ENCODE data around the gene ANKRD44.
"Not testable (repeated sequence)": the region's sequence is repeated elsewhere in the genome, so short reads cannot be mapped to it uniquely, and the experiment has no call there.

ANKRD44 gene

GRCh38 chr2:197293252-197294007 lies 17.1 kb downstream of the ANKRD44 start:
- no peak for FAIRE-seq

GRCh38 chr2:197292619-197293018 lies 18.0 kb downstream of the ANKRD44 start:
- DNase-seq (ENCODE audit: low spot score) (no peak), FAIRE-seq (no peak)

More at GRCh38 chr2:197293252-197294007, 17.1 kb downstream of the ANKRD44 start:
- no peak for DNase-seq (ENCODE audit: low spot score)

GRCh38 chr2:197287596-197287932 lies 23.0 kb downstream of the ANKRD44 start:
- not testable (repeated sequence) for FAIRE-seq; DNase-seq (ENCODE audit: low spot score)

GRCh38 chr2:197286805-197287595 lies 23.6 kb downstream of the ANKRD44 start:
- FAIRE-seq = peak; percentile 7

GRCh38 chr2:197285361-197285760 lies 25.2 kb downstream of the ANKRD44 start:
- FAIRE-seq = no peak
- no peak for DNase-seq (ENCODE audit: low spot score)

More at GRCh38 chr2:197286805-197287595, 23.6 kb downstream of the ANKRD44 start:
- peak; percentile 66 for DNase-seq (ENCODE audit: low spot score)

DNA sequence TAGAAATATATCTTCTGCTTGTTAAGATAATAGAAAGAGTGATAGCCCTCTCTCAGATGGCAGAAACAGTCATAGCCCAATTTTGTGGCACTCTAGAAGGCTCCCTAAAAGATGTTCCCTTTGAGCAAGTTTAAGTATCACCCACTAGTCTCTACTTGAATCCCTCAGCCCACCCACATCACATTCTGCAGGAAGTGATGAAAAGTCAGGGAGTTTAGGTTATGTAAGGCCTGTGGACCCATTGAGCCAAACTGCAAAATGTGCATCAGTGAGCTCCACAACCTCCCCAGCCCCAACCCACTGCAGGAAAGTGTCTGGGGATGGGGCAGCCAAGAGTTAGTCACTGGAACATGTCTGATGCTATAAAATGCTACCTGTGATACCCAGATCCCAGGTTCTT lies 25.6 kb downstream of the ANKRD44 start:
- FAIRE-seq (no peak), DNase-seq (ENCODE audit: low spot score) (no peak)

- FAIRE-seq (no peak), DNase-seq (ENCODE audit: low spot score) (no peak)
Measured at GRCh38 chr2:197281421-197281820, 29.2 kb downstream of the ANKRD44 start.

GRCh38 chr2:197280015-197280702 lies 30.4 kb downstream of the ANKRD44 start:
- no peak for DNase-seq (ENCODE audit: low spot score)
- FAIRE-seq = no peak

DNA sequence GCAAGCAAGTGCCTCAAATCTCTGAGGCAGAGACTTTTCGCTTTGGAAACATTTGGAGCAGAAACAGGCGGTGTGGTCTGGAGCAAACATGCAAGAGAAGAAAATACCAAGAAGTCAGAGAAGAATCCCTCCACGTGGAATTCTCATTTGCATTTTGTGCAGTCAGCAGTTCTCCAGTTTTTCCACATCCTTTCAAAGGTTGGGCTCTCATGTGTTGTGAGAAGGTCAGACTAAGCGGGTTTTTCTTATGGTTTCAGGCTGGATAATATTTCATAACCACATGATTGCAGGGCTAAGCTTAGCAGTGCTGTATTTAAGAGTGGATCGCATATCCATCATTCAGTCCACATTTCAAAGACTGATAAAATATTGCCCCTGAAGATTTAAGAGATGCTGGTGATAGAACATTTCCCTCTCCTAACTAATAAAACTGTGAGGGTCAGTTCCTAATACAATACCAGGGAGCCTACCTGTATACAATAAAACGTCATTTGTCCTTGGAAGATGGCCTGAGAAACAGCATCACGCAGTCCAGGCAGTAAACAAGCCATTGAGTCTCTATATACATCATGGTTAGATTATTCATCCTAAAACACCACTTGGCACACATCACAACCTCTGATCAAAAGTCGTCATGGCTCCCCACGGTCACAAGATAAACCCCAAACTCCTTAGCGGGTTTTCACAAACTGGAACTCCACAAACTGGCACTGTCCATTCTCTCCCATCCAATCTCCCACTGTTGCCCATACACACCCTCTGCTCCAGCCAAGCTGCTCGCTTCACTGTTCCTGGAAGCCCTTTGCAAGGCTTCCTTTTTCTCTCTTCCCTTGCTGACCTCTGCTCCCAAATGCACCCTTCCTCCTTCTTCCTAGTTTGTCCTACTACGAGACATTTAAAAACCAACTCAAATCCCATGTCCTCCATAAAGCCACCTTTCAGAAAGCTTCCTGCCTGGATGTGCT lies 31.5 kb downstream of the ANKRD44 start:
- no peak for DNase-seq (ENCODE audit: low spot score)
- no peak for FAIRE-seq

GRCh38 chr2:197277794-197278193 lies 32.8 kb downstream of the ANKRD44 start:
- DNase-seq (ENCODE audit: low spot score) (no peak), FAIRE-seq (no peak)

GRCh38 chr2:197276156-197276555 lies 34.4 kb downstream of the ANKRD44 start:
- DNase-seq (ENCODE audit: low spot score) = no peak
- peak; percentile 7 for FAIRE-seq

GRCh38 chr2:197274937-197275336 lies 35.6 kb downstream of the ANKRD44 start:
- DNase-seq (ENCODE audit: low spot score) (no peak), FAIRE-seq (no peak)

DNA sequence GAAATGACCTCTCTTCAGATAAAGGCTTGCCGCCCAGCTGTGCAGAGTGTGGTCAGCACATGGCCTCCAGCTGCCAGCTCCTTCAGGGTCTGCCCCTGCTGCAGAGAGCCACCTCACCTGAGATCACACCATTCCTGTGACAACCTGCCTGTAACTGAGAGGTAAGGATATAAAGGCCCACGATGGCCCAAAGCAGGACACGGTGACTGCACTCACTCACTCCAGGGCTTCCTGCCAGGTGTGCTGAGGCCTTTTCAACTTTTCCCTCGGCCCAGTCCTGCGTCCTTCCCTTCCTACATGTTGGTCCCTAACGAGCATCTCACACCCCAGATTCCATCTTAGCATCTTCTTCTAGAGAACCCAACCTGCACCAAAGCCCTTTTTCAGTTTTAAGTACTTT lies 36.2 kb downstream of the ANKRD44 start:
- DNase-seq (ENCODE audit: low spot score) (no peak), FAIRE-seq (no peak)

- no peak for DNase-seq (ENCODE audit: low spot score)
- no peak for FAIRE-seq
Measured at GRCh38 chr2:197273485-197273884, 37.1 kb downstream of the ANKRD44 start.

DNA sequence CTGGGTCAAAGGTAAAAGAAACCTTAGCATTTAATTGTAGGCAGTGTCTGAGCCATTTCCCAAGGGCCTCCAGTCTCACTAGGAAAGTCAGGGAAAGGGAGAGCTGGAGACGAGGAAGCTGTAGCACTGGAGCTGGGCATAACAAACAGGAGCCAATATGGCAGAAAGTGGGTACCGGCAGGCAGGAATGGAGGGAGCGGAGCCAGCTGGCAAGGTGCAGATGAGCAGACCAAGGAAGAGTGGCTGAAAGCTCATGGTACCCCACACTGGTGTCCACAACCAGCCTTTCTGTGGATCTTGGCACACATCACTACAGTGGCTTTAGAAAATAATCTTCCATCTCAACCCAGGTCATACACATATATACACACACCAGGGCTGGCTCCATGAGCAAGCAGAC lies 40.0 kb downstream of the ANKRD44 start:
- DNase-seq (ENCODE audit: low spot score) = no peak
- no peak for FAIRE-seq

DNA sequence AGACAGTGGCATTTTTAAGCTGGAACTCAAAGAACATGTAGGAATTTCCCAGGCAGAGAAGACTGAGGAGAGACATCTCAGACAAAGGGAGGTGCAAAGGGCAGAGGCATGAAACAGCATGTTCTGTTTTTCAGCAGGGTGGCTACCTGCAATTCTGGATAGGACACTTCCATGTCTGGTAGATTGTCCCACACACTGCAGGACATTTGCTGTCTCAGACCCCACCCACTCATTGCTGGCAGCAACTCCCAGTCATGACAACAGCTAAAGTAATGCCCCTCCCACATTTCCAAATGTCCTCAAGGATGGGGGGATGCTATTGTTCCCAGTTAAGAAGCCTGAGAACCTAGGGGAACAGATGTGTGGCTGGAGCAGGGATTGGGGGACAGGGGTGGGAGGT lies 40.8 kb downstream of the ANKRD44 start:
- FAIRE-seq (no peak), DNase-seq (ENCODE audit: low spot score) (no peak)

DNA sequence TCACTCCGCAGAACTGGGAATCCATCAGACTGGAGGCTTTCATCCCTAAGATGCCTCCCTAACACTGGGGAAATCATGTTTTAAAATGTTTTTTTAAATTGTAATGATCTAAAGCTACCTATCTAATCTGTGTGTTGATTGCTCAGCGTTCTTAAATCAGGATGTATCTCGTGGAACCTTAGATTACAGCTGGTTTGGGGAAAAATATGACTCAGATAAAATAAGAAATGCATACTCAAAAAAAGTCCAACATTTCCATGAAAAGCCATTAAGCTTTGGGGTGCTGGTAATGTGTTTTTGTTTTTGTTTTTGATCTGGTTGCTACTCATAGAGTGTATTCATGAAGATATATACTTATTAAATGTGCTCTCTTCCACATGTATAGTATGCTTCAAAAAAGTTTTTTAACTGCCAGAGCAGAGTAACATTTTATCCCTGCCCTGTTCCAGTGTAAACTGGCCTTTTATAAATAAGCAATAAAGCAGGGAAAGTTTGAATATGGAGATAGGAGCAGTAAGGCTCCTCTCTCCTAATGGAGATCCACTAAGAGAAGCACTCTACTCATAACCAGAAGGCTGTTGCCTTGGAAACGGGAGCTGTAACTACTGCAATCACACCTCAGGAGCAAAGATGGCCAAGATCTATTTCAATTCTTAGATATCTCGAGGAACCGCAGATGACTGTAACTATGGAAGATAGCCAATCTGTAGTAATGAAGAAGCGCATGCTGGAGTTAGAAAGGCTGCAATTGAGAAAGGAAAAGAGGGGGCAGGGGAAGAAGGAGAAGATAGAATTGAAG lies 41.6 kb downstream of the ANKRD44 start:
- DNase-seq (ENCODE audit: low spot score) (no peak), FAIRE-seq (no peak)

- FAIRE-seq (no peak), DNase-seq (ENCODE audit: low spot score) (no peak)
Measured at GRCh38 chr2:197266477-197266876, 44.1 kb downstream of the ANKRD44 start.

DNA sequence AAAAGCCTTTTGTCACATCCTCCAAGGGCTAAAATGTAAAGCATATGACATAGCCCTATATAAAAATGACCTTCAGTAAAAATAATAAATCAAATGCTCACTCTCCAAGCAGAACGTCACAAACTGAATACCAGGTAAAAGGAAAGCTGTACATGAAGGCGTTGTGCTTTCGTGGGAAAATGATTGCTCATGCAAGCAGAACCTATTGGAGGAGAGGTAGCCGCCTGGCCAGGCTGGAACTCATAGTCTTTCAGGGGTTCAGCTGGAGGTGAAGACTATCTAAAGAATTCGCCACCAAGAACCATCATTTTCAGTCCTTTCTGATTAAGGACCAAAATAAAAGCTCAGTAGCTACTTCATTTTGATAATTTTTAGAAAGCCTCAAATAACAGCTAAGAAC lies 44.7 kb downstream of the ANKRD44 start:
- no peak for FAIRE-seq
- no peak for DNase-seq (ENCODE audit: low spot score)

DNA sequence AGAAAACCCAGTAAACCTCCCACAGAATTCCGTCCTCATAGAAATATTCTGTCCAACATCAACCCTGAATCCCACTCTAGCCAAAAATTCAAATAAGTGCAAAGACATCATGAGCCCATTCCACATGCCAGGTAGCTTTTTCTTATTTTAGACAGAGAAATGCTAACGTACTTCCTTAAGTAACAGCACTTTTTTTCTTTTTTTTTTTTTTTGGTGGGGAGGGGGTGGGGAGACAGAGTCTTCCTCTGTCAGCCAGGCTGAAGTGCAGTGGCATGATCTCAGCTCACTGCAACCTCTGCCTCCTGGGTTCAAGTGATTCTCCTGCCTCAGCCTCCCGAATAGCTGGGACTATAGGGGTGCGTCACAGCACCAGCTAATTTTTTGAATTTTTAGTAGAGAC lies 45.5 kb downstream of the ANKRD44 start:
- FAIRE-seq (no peak), DNase-seq (ENCODE audit: low spot score) (no peak)

Data from RCC 7860 (cell line).